NCI-H2081 treated with DMSO at 0.1 percent for 48 hours (cell line): Measurements from ENCODE around the gene THBS2.
"Not testable (repeated sequence)": the region's sequence is repeated elsewhere in the genome, so short reads cannot be mapped to it uniquely, and the experiment has no call there.

Source experiments
- DNase-seq: peaks from one replicate; lab custom pipeline; 2025; lab: John Stamatoyannopoulos, UW

THBS2 gene

DNA sequence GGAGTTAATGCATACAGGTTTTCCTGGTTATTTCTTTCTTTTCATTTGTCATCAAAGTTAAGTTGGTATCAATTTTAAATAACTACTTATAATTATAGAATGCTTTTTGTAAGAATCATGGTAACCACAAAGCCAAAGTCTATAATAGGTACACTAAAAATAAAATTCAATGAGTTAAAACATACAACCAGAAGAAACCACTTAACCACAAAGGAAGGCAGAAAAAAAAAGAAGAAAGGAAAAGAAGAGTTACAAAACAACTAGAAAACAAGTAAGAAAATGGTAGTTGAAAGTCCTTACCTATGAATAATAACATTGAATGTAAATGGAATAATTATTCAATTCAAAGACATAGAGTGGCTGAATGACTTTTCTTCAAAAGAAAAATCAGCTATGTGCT lies 45.6 kb downstream of the THBS2 start:
- no peak for DNase-seq

DNA sequence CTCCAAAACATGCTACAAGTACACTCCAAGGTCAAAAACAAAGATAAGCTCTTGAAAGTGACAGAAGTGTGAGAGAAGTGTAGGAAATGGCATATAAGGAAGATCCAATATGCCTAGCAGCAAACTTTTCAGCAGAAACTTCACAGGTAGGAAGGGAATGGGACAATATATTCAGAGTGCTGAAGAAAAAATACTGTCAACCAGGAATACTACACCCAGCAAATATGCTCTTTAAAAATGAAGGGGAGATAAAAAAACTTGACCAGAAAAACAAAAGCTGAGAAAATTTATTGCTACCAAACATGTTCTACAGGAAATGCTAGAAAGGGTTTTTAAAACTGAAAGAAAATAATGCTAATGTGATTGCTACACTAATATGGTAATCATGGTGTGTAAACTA lies 46.2 kb downstream of the THBS2 start:
- DNase-seq, result no peak

GRCh38 chr6:169205176-169206160 lies 48.2 kb downstream of the THBS2 start:
- no peak for DNase-seq

GRCh38 chr6:169204167-169204566 lies 49.5 kb downstream of the THBS2 start:
- no peak for DNase-seq

DNA sequence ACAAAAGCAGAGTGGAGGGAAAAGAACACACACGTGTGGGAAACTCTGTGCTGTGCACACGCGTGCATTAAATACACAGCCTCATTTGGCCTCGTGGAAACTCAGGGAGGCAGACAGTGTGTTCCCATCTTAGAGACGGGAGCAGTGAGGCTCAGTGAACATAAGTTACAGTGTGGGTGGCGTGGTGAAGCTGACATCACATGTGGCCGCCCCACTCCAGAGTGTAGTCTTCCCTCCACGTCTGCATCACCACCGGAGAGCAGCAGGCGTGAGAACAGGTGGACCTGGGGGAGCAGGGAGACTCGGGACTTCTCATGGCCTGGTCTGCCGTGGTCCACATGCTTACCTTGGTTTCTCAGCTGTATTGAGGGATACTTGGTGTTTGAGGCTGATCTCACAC lies 51.7 kb downstream of the THBS2 start:
- no peak for DNase-seq

GRCh38 chr6:169200893-169201514 lies 52.6 kb downstream of the THBS2 start:
- no peak for DNase-seq

DNA sequence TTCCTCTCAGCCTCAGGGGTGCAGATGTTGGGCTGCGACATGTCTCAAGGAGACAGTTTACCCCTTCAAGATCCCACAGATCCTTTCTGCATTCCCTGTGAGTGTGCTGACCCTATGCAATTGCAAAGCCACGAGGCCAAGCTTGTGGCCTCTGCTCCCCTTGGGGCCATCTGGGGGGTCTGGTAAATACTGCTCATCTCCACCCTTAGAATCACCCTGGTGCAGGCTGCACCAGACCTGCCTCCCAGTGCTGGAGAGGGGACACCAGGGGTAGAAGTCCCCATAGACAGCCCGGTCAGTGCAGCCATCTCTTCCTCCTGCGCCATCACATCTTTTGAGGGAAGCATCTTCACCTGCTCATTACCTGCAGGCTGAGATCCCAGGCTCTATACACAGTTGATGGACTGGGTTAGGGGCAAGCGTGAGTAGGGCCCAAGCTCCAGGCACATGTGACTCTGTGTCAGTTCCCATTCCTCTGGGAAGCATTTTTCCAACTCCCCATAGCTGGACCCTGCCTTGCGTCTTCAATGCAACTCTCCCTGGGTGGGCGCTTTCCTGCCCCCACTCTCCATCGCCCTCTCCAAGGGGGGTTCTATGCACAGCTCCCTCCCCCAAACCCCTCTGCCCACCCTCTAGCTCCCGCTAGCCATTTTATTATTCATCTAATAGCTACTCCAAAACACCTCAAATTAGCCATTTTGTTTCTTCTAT lies 53.9 kb downstream of the THBS2 start:
- no peak for DNase-seq

- DNase-seq, result no peak
Observed at GRCh38 chr6:169198885-169199284, 54.8 kb downstream of the THBS2 start.

GRCh38 chr6:169197929-169198328 lies 55.7 kb downstream of the THBS2 start:
- not testable (repeated sequence) for DNase-seq

DNA sequence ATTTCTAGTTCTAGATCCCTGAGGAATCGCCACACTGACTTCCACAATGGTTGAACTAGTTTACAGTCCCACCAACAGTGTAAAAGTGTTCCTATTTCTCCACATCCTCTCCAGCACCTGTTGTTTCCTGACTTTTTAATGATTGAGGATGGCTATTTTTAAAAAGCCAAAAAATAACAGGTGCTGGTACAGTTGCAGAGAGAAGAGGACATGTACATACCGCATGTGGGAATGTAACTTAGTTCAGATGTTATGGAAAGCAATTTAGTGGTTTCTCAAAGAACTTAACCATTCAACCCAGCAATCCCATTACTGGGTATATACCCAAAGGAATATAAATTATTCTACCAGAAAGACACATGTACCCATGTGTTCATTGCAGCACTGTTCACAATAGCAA lies 57.4 kb downstream of the THBS2 start:
- not testable (repeated sequence) for DNase-seq

DNA sequence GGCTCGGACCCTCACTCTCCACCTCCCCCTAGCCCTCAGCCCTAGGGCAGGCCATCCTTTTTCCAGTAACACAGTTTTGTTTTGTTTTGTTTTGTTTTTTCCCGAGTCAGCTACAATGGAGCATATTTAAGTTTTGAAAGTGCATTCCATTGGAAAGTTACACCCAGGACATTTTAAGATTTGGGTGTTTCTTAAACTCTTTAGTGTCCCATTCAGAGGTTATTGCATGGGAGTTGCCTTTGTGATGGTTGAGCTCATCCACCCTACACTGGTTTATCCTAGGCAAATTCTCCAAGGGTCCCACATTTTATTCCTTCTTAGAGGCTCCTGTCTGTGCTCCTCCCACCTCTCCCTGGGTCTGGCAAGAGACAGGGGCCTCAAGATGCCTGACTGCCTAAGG lies 58.9 kb downstream of the THBS2 start:
- no peak for DNase-seq

DNA sequence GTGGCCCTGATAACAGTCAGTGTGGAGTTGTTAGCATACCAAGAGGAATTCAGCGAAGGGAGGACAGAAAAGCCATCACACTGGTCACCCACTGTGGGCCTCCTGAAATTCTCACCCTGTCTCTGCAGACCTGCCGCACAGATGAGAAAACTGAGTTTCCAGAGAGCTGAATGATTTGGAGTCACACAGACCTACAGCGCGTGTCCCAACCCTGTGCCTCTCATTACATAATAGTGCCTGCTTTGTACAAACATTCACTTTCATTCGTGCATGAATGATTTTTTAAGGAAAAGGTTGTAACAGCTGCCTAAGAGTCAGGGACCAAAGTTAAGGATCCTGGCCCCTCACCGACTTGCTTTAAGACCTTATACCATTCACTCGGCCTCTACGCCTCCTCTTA lies 62.7 kb downstream of the THBS2 start:
- no peak for DNase-seq

GRCh38 chr6:169190144-169190584 lies 63.5 kb downstream of the THBS2 start:
- no peak for DNase-seq

- no peak for DNase-seq
Observed at GRCh38 chr6:169189686-169190085, 64.0 kb downstream of the THBS2 start.

- no peak for DNase-seq
Observed at GRCh38 chr6:169189182-169189581, 64.5 kb downstream of the THBS2 start.

DNA sequence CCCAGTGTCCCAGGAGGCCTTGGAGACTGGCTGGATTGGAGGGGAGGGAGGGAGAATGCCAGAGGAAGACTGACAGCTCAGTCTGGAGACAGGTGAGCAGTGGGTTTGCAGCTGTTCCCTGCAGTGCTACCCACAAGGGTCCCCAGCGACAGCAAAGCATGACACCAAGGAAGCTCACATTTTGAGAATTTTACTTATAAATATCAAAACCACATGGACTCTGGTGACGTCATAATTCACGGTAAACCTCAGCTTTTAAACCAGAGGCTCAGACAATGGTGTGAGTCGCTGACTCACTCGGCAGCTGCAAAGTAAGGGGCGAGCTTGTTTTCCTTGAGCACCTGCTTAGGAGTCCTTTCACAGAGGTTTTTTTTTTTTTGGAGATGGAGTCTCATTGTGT lies 65.2 kb downstream of the THBS2 start:
- DNase-seq, result no peak

GRCh38 chr6:169188051-169188470 lies 65.6 kb downstream of the THBS2 start:
- no peak for DNase-seq

- no peak for DNase-seq
Observed at GRCh38 chr6:169186496-169187169, 67.0 kb downstream of the THBS2 start.

DNA sequence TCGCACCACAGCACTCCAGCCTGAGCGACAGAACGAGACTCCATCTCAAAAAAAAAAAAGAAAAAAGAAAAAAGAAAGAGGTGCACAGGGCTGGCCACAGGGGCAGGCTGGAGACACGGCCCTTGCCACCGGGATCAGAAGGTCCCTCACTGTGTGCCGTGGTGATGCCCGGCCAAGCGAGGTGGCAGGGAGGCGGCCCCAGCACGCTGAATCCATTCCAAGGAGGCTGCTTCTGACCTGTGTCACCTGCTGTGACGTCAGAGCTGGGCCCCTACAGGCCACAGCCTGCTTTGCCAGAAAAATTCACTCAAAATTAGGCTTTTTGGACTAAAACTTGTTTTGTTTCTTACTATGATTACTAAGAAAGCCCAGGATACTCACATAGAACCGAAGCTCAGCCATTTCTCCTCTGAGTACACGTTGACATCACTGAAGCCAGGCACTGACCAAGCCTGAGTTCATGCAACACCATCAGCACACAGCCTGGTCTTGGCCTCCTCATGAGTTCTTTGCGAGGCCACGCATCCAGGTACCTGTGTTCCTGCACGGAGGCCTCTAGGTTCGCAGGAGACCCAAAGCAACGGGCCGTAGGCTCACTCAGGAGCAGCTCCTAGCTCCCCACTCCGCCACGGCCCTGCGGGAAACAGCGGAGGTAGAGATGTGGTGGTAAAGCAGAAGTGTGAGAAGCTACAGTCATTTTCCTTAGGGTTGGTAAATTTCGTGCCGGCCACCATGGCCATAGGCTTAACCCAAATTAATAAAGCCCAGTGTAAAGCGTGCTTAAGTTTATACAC lies 67.8 kb downstream of the THBS2 start:
- DNase-seq, result no peak

- DNase-seq, result no peak
Observed at GRCh38 chr6:169185011-169185521, 68.6 kb downstream of the THBS2 start.

DNA sequence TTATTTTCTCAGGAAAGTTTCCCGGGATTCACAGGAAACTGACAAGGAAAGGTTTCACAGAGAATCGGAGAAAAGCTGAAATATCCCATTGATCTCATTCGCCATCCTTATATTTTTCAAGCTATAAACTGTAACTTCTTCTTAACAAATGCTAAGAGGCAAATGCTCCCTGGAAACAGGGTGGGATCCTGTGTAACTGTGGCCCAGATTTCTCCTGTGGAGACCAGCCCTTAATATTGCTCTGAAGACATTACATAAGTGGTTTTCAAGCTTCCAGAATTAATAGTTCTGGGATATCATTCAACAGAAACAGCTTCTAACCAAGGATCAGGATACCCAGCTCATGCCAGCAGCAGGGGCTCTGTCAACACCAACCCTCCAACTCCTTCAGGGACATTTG lies 69.2 kb downstream of the THBS2 start:
- DNase-seq, result no peak
